DND-41 (cell line): ENCODE results near the gene ABCB9.
"Not testable (repeated sequence)": the region's sequence is repeated elsewhere in the genome, so short reads cannot be mapped to it uniquely, and the experiment has no call there.

Experiments
- ATAC-seq: fragments of 200-7000 bp; cut with Tn5 transposase; 3 replicates; pipeline ENCODE4 v1.9.1; 2021; ENCODE audit warnings: low read depth; ENCODE audit not compliant: insufficient read depth
- DNase-seq: peaks from one replicate; pipeline ENCODE4 v3.0.0-alpha.2; 2020
- H2AFZ ChIP-seq: 2 replicates; pipeline ENCODE4 v1.6.0; 2012; ENCODE audit warnings: low read depth, low read length
- H3K27ac ChIP-seq: 2 replicates; pipeline ENCODE4 v1.5.1; 2012; ENCODE audit warnings: low read length, inconsistent platforms
- H3K27me3 ChIP-seq: fragments of 200-600 bp; sonication (generic); 2 replicates; pipeline ENCODE4 v1.6.0; 2012; ENCODE audit warnings: low read length, mild to moderate bottlenecking, inconsistent platforms; ENCODE audit not compliant: insufficient read depth, poor library complexity
- H3K36me3 ChIP-seq: 2 replicates; pipeline ENCODE4 v1.5.1; 2012; ENCODE audit warnings: low read length, inconsistent platforms; ENCODE audit not compliant: insufficient read depth
- H3K4me1 ChIP-seq: 2 replicates; pipeline ENCODE4 v1.5.1; 2012; ENCODE audit warnings: mild to moderate bottlenecking, low read length; ENCODE audit not compliant: insufficient read depth
- H3K4me2 ChIP-seq: 2 replicates; pipeline ENCODE4 v1.6.0; 2012; ENCODE audit warnings: mild to moderate bottlenecking, moderate library complexity, low read length, inconsistent platforms; ENCODE audit not compliant: insufficient read depth
- H3K4me3 ChIP-seq, 2 experiments: fragments of 200-600 bp in 1 of 2; shearing (Covaris generic) in 1 of 2; 2 replicates each; pipeline ENCODE4 v1.5.1; 2012 to 2016; ENCODE audit warnings: inconsistent platforms in 2 of 2, low read length in 2 of 2, mild to moderate bottlenecking in 2 of 2, low read depth in 1 of 2, moderate library complexity in 1 of 2
- H3K79me2 ChIP-seq: 2 replicates; pipeline ENCODE4 v1.6.0; 2012; ENCODE audit warnings: low read length, inconsistent platforms; ENCODE audit not compliant: insufficient read depth
- H3K9ac ChIP-seq: 2 replicates; pipeline ENCODE4 v1.6.0; 2012; ENCODE audit warnings: low read depth, mild to moderate bottlenecking, inconsistent platforms, low read length, moderate library complexity
- H3K9me3 ChIP-seq: 2 replicates; pipeline ENCODE4 v1.5.1; 2012; ENCODE audit warnings: low read length, moderate library complexity, mild to moderate bottlenecking, inconsistent platforms; ENCODE audit not compliant: insufficient read depth, severe bottlenecking
- H4K20me1 ChIP-seq: 2 replicates; pipeline ENCODE4 v1.6.0; 2012; ENCODE audit warnings: low read length; ENCODE audit not compliant: insufficient read depth
- EZH2 ChIP-seq: IDR thresholded peaks from 3 replicates; pipeline ENCODE4 v1.6.1; 2012; ENCODE audit warnings: borderline replicate concordance, low read depth, mild to moderate bottlenecking, moderate library complexity, low read length, inconsistent platforms; ENCODE audit not compliant: severe bottlenecking
- TF ChIP-seq, protein P1 (sequence below): IDR thresholded peaks from 2 replicates; pipeline ENCODE4 v1.5.1; 2012; ENCODE audit warnings: borderline replicate concordance, low read length, moderate library complexity, mild to moderate bottlenecking; ENCODE audit not compliant: poor library complexity, severe bottlenecking; ENCODE audit errors: extremely low read depth

ABCB9 gene

DNA sequence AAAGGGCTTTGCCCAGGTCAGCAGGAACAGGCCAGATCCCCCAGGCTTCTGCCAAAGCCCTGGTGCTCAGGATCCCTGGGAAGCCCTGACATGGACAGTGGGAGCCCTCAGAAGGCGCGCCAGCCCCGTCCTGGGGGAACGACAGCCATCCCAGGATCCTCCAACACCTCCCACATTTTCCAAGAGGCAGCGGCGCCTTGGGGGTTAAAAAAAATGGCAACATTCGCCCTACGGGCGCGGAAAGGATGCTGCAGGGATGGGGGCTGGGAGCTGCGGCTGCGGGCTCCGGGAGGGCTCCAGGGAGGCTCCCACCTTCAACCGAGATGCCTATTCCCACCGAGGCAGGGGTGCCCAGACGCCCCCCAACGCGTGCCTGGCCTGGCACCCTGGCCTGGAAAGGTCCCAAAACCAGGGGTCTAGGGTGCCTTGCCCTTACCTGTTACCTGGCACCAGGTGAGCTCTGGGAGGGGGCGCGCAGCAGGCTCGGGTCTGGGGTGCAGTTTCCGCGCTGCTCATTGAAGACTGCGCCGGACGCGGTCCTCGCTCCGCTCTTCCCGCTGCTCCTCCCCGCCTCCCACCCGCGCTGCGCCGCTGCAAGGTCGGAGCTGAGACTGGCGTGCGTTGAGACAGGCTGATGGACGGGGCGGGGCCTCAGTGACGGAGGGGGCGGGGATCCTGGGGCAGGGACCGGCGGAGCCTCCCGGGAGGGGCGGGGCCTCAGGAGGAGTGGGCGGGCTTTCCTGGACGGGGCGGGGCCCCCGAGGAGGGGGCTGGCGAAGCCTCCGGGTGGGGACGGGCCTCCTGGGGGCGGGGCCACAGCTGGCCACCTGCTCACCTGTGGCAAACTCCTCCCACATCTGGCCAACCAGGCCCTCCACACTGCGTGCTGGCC is at the start of gene ABCB9:
Gene ABCB9 (minus strand): TSS at position 613 of the 892 bp plus-strand sequence. CDS start 6,228 bp downstream, outside the sequence.
- H3K4me1 ChIP-seq: peaks cover 16% of the 10 kb centered on the region
- TF ChIP-seq, protein P1, sequence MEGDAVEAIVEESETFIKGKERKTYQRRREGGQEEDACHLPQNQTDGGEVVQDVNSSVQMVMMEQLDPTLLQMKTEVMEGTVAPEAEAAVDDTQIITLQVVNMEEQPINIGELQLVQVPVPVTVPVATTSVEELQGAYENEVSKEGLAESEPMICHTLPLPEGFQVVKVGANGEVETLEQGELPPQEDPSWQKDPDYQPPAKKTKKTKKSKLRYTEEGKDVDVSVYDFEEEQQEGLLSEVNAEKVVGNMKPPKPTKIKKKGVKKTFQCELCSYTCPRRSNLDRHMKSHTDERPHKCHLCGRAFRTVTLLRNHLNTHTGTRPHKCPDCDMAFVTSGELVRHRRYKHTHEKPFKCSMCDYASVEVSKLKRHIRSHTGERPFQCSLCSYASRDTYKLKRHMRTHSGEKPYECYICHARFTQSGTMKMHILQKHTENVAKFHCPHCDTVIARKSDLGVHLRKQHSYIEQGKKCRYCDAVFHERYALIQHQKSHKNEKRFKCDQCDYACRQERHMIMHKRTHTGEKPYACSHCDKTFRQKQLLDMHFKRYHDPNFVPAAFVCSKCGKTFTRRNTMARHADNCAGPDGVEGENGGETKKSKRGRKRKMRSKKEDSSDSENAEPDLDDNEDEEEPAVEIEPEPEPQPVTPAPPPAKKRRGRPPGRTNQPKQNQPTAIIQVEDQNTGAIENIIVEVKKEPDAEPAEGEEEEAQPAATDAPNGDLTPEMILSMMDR: no peak
- TF ChIP-seq EZH2: no peak
- no peaks in the 10 kb centered on the region for H3K79me2 ChIP-seq
- peak within 1 kb of the TSS; percentile 55 for H3K9ac ChIP-seq
- DNase-seq: peak; percentile 94
- H3K4me3 ChIP-seq: peak within 1 kb of the TSS; percentile 20 to 62; a peak in 3 of 4 replicates
- 0 out of 2 replicates have a peak, but pooled peaks cover 6% of the 10 kb centered on the region for H4K20me1 ChIP-seq
- peak within 1 kb of the TSS; percentile 75 for H2AFZ ChIP-seq
- peak; percentile 96 for ATAC-seq
- H3K27ac ChIP-seq: peak within 1 kb of the TSS; percentile 23; the same call in 1 of the 2 replicates
- no peaks in the 10 kb centered on the region for H3K36me3 ChIP-seq
- no peaks in the 10 kb centered on the region for H3K27me3 ChIP-seq
- H3K9me3 ChIP-seq: no peaks in the 10 kb centered on the region
- H3K4me2 ChIP-seq: peak within 1 kb of the TSS; percentile 88

DNA sequence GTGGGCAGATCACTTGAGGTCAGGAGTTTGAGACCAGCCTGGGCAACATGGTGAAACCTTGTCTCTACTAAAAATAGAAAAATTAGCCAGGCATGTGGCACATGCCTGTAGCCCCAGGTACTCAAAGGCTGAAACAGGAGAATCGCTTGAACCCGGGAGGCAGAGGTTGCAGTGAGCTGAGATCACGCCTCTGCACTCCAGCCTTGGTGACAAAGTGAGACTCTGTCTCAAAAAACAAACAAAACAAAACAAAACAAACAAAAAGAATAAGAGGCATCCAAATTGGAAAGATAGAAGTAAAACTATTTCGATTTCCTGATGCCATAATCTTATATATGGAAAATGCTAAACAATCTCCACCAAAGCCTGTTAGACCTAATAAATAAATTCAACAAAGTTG is 48.2 kb upstream of the ABCB9 start:
- H3K4me3 ChIP-seq, H3K27ac ChIP-seq, DNase-seq, H3K9ac ChIP-seq, H3K9me3 ChIP-seq, H2AFZ ChIP-seq, H3K27me3 ChIP-seq, ATAC-seq, H3K4me1 ChIP-seq, H3K4me2 ChIP-seq, H3K36me3 ChIP-seq, H3K79me2 ChIP-seq, H4K20me1 ChIP-seq: not testable (repeated sequence)

DNA sequence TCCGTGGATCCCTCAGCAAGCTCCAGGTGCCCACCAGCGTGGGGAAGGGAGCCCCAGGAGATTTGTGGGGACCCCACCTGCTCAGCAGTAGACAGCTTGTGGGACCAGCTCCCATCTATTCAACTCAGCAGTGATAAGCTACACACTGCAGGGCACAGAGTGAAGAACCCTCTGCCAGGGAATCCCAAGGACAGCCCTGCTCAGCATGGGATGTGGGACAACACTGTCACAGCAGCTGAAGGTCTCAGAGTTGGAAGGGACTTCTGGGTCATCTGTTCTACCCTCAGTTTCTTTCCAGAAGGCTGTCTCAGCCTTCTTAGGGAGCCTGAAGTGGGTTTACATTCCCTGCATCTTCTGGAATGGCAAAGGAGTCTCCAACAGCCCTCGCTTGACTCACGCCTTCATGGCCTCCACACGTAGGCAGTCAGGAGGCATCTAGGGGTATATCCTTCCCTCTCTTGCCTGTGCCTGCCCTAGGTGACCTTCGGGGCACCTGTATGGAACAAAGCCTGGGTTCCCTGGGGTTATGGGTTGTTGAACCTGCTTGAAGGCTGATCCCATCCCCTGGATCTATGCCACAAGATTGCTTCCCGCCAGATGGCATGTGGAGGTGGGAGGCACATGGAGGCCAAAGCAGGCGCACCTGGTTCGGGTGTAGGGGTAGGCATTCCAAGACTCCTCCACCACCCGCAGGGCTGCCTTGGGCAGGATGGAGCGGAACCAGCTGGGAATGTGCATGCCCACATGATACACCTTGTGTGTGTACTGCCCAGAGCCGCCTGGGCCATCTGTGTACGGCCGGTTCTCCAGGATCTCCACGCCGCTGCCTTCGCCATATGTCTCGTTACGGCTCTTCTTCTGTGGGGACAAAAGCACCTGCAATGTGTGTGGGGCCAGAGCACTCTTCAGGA is 47.2 kb upstream of the ABCB9 start:
- H2AFZ ChIP-seq: no peak overlapping the region
- no peaks in the 10 kb centered on the region for H3K4me1 ChIP-seq
- H4K20me1 ChIP-seq: no peaks in the 10 kb centered on the region
- no peak overlapping the region for H3K9ac ChIP-seq
- H3K79me2 ChIP-seq: no peaks in the 10 kb centered on the region
- H3K27ac ChIP-seq: no peak overlapping the region
- no peaks in the 10 kb centered on the region for H3K36me3 ChIP-seq
- no peaks in the 10 kb centered on the region for H3K27me3 ChIP-seq
- no peaks in the 10 kb centered on the region for H3K9me3 ChIP-seq
- ATAC-seq (no peak), DNase-seq (no peak)
- H3K4me2 ChIP-seq: no peak overlapping the region
- no peak for TF ChIP-seq EZH2
- H3K4me3 ChIP-seq: no peak overlapping the region

DNA sequence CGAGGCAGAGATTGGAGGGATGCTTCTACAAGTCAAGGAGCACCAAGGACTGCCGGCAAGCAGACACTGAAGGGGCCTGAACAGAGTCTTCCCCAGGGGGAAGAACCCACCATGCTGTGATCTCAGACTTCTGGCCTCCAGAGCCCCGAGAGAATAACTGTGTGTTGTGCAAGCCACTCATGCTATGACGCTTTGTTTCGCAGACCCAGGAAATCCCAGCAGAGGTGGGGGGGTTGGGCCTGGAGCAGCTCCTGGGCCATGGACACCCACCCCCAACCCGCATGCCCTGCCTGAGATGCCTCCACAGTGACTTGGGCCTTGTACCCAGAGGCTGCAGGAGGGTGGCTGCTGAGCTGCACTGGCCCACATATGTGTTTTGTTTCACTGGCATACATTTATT is 45.4 kb upstream of the ABCB9 start:
- Histone ChIP-seq H3K27me3 (no peaks in the 10 kb centered on the region), H3K9me3 (no peaks in the 10 kb centered on the region), H3K4me3 (no peak overlapping the region), H3K4me2 (no peak overlapping the region), H3K4me1 (no peaks in the 10 kb centered on the region), H3K79me2 (no peaks in the 10 kb centered on the region), H3K27ac (no peak overlapping the region), H2AFZ (no peak overlapping the region), H4K20me1 (no peaks in the 10 kb centered on the region), H3K9ac (no peak overlapping the region), H3K36me3 (no peaks in the 10 kb centered on the region)
- DNase-seq (no peak), ATAC-seq (no peak)
- no peak for TF ChIP-seq EZH2
- TF ChIP-seq, protein P1: no peak
